CD1c-positive myeloid dendritic cell (primary cell): ENCODE data around the gene MAGEA2B.
"Not testable (repeated sequence)": the region's sequence is repeated elsewhere in the genome, so short reads cannot be mapped to it uniquely, and the experiment has no call there.

ENCODE experiments used
- DNase-seq: peaks from one replicate; pipeline ENCODE4 v3.0.0-alpha.2; 2016; ENCODE audit errors: extremely low spot score

Gene MAGEA2B, protein sequence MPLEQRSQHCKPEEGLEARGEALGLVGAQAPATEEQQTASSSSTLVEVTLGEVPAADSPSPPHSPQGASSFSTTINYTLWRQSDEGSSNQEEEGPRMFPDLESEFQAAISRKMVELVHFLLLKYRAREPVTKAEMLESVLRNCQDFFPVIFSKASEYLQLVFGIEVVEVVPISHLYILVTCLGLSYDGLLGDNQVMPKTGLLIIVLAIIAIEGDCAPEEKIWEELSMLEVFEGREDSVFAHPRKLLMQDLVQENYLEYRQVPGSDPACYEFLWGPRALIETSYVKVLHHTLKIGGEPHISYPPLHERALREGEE

GRCh38 chrX:152713815-152714787, at the start of gene MAGEA2B:
TSS of gene MAGEA2B (plus strand) at chrX:152714628. CDS start at chrX:152717107, 2,479 bp downstream.
- not testable (repeated sequence) for DNase-seq

DNA sequence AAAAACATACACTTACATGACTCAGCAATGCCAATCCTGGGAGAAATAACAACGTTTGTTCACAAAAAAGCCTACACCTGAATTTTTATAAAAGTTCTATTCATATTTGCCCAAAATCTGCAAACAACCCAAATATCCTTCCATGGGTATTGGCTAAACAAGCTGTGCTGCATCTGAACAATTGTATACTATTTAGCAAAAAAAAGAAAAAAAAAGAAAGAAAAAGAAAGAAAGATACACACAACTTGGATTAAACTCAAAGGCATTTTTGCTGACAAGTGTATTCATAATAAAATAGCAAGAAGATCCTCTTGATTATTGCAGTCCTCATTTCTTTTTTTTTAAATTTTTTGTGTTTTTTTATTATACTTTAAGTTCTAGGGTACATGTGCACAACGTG, 40.3 kb upstream of the MAGEA2B start:
- DNase-seq, result no peak

DNA sequence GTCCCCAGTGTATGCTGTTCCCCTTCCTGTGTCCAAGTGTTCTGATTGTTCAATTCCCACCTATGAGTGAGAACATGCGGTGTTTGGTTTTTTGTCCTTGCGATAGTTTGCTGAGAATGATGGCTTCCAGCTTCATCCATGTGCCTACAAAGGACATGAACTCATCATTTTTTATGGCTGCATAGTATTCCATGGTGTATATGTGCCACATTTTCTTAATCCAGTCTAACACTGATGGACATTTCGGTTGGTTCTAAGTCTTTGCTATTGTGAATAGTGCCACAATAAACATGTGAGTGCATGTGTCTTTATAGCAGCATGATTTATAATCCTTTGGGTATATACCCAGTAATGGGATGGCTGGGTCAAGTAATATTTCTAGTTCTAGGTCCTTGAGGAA, 39.8 kb upstream of the MAGEA2B start:
- DNase-seq, result not testable (repeated sequence)

DNA sequence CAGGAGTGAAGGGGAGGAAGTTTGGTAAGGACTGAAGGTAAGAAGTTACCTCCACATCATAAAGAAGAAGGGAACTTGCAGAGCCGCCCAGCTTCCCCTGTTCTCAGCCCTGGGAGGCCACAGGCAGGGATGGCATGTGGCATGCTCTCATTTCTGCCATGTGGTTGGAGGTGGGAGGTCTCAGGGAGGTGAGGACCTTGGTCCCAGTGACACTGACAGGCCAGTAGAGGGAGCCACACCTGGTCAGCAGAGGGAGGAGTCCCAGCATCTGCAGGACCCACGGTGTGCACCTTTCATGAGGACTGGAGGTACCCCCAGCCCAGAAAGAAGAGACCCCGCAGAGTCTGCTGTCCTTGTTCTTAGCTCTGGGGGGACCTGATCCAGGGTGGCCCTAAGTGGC, 33.4 kb upstream of the MAGEA2B start:
- DNase-seq, result not testable (repeated sequence)

DNA sequence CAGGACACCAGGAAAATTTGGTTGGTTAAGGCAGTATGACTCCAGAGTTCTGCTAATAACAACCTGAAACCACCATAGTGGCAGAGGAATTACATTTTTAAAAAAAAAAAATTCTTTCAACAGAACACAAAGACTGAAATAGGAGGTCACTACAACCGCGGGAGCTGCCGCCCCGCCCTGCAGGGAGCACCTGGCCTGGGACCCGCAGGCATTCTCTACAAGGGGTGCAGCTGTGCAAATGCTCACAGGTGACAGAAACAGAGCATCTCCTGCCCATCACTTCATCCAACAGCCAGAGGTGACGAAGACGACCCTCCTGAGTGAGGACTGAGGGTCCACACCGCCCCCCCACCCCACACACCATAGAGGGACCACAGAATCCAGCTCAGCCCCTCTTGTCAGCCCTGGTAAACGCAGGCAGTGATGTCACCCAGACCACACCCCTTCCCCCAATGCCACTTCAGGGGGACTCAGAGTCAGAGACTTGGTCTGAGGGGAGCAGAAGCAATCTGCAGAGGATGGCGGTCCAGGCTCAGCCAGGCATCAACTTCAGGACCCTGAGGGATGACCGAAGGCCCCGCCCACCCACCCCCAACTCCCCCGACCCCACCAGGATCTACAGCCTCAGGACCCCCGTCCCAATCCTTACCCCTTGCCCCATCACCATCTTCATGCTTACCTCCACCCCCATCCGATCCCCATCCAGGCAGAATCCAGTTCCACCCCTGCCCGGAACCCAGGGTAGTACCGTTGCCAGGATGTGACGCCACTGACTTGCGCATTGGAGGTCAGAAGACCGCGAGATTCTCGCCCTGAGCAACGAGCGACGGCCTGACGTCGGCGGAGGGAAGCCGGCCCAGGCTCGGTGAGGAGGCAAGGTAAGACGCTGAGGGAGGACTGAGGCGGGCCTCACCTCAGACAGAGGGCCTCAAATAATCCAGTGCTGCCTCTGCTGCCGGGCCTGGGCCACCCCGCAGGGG, 16.2 kb upstream of the MAGEA2B start, which contains the start of gene MAGEA3:
Gene MAGEA3, plus strand, starts transcription at position 843 of the 980 bp plus-strand sequence. CDS start 2,039 bp downstream, outside the sequence.
- not testable (repeated sequence) for DNase-seq

- DNase-seq, result not testable (repeated sequence)
Measured at GRCh38 chrX:152700390-152700789, 14.0 kb upstream of the MAGEA2B start.

DNA sequence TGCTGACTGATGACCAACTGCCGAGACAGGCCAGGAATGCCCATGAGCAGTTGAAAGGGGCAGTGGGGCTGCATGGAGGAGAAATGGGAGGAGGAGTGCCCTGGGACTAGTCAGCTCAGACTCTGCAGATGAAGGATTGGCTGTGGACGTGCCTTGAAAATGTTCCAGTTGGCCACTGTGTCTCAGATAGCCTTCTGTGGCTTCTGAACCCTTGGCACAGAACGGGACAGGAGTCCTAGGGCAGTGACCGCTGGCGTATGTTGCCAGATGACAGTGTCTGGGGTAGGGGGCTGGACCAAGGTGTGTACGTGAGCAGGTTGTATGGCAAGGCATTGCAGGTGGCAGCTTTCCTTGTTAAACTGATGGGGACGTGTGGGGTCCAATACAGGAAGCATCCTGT, 7.9 kb upstream of the MAGEA2B start:
- DNase-seq, result not testable (repeated sequence)

GRCh38 chrX:152709173-152709572, 5.3 kb upstream of the MAGEA2B start, which contains the start of gene CSAG2:
TSS of gene CSAG2 (minus strand) at chrX:152709273. CDS start at chrX:152709112, 161 bp downstream.
- not testable (repeated sequence) for DNase-seq

GRCh38 chrX:152713195-152713594, 1.2 kb upstream of the MAGEA2B start:
- DNase-seq, result not testable (repeated sequence)

DNA sequence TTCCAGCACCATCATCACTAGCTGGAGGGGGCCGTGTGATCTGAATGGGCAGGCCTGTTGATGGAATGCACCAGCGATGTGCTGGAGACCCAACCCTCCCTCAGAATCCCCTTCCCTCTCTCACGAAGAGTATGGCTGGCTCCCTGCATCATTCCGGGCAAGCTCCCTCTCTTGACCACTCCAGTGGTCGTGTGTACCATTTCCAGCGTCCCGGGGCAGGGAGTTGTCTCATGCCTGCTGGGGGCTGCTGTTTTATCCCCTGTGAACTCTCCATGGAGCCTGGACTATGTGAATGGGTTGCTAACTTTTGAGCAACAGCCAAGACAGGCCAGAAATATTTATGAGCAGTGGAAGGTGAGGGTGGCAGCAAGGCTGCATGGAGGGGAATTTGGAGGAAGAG, 11.0 kb downstream of the MAGEA2B start:
- no peak for DNase-seq

DNA sequence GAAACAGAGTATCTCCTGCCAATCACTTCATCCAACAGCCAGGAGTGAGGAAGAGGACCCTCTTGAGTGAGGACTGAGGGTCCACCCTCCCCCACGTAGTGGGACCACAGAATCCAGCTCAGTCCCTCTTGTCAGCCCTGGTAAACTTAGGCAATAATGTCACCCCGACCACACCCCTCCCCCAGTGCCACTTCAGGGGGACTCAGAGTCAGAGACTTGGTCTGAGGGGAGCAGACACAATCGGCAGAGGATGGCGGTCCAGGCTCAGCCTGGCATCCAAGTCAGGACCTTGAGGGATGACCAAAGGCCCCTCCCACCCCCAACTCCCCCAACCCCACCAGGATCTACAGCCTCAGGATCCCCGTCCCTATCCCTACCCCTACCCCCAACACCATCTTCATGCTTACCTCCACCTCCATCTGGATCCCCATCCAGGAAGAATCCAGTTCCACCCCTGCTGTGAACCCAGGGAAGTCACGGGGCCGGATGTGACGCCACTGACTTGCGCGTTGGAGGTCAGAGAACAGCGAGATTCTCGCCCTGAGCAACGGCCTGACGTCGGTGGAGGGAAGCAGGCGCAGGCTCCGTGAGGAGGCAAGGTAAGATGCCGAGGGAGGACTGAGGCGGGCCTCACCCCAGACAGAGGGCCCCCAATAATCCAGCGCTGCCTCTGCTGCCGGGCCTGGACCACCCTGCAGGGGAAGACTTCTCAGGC, 19.0 kb downstream of the MAGEA2B start, which contains the start of the genes CSAG1 and MAGEA12:
Gene CSAG1, minus strand, starts transcription at position 461 of the 715 bp plus-strand sequence. CDS start 1,261 bp downstream, outside the sequence.
Gene MAGEA12, plus strand, starts transcription at position 497 of the 715 bp plus-strand sequence. CDS start 2,405 bp downstream, outside the sequence.
- no peak for DNase-seq

DNA sequence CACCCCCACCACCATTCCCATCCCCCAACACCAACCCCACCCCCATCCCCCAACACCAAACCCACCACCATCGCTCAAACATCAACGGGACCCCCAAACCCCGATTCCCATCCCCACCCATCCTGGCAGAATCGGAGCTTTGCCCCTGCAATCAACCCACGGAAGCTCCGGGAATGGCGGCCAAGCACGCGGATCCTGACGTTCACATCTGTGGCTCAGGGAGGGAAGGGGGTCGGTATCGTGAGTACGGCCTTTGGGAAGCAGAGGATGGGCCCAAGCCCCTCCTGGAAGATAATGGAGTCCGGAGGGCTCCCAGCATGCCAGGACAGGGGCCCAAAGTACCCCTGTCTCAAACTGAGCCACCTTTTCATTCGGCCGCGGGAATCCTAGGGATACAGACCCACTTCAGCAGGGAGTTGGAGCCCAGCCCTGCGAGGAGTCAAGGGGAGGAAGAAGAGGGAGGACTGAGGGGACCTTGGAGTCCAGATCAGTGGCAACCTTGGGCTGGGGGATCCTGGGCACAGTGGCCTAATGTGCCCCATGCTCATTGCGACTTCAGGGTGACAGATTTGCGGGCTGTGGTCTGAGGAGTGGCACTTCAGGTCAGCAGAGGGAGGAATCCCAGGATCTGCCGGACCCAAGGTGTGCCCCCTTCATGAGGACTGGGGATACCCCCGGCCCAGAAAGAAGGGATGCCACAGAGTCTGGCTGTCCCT, 19.9 kb downstream of the MAGEA2B start:
- not testable (repeated sequence) for DNase-seq

DNA sequence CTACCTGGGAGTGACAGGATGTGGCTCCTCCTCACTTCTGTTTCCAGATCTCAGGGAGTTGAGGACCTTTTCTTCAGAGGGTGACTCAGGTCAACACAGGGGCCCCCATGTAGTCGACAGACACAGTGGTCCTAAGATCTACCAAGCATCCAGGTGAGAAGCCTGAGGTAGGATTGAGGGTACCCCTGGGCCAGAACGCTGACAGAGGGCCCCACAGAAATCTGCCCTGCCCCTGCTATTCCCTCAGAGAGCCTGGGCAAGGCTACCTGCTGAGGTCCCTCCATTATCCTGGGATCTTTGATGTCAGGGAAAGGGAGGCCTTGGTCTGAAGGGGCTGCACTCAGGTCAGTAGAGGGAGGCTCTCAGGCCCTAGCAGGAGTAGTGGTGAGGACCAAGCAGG, 20.7 kb downstream of the MAGEA2B start:
- no peak for DNase-seq

GRCh38 chrX:152735860-152736511, 21.6 kb downstream of the MAGEA2B start:
- no peak for DNase-seq

DNA sequence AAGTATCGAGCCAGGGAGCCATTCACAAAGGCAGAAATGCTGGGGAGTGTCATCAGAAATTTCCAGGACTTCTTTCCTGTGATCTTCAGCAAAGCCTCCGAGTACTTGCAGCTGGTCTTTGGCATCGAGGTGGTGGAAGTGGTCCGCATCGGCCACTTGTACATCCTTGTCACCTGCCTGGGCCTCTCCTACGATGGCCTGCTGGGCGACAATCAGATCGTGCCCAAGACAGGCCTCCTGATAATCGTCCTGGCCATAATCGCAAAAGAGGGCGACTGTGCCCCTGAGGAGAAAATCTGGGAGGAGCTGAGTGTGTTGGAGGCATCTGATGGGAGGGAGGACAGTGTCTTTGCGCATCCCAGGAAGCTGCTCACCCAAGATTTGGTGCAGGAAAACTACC, 22.1 kb downstream of the MAGEA2B start:
- not testable (repeated sequence) for DNase-seq

DNA sequence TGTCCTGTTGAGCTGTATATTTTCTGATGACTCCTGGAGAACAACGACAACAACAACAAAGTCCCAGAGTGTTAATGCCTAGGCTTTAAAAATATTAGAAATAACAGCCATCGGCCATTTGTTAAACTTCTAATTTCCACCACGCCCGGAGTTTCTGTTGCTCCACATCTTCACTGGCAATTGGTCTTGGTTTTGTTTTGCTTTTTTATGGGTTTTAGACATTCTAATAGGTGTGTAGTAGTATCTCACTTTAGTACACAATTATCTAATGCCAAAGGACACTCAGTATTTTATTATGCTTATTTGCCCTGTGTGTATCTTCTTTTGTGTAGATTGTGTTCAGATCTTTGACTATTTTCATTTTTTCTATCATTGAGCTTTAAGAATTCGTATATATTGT, 24.1 kb downstream of the MAGEA2B start:
- no peak for DNase-seq

- DNase-seq, result not testable (repeated sequence)
Measured at GRCh38 chrX:152753686-152754650, 39.5 kb downstream of the MAGEA2B start, which contains the start of gene MAGEA2. TSS of gene MAGEA2 (minus strand) at chrX:152753842. CDS start at chrX:152751363, 2,479 bp downstream.

GRCh38 chrX:152754871-152755270, 40.4 kb downstream of the MAGEA2B start:
- DNase-seq, result not testable (repeated sequence)
